ENCODE measurements around the gene KAT5.
"Not testable (repeated sequence)": the region's sequence is repeated elsewhere in the genome, so short reads cannot be mapped to it uniquely, and the experiment has no call there.

GRCh38 chr11:65707002-65707401 lies 5.0 kb upstream of the KAT5 start:
- TF ChIP-seq, protein P1, sequence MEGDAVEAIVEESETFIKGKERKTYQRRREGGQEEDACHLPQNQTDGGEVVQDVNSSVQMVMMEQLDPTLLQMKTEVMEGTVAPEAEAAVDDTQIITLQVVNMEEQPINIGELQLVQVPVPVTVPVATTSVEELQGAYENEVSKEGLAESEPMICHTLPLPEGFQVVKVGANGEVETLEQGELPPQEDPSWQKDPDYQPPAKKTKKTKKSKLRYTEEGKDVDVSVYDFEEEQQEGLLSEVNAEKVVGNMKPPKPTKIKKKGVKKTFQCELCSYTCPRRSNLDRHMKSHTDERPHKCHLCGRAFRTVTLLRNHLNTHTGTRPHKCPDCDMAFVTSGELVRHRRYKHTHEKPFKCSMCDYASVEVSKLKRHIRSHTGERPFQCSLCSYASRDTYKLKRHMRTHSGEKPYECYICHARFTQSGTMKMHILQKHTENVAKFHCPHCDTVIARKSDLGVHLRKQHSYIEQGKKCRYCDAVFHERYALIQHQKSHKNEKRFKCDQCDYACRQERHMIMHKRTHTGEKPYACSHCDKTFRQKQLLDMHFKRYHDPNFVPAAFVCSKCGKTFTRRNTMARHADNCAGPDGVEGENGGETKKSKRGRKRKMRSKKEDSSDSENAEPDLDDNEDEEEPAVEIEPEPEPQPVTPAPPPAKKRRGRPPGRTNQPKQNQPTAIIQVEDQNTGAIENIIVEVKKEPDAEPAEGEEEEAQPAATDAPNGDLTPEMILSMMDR (IDR thresholded peaks at IDR 0.05): not testable (repeated sequence)
- not testable (repeated sequence) for TF ChIP-seq EZH2 (IDR thresholded peaks at IDR 0.05; ENCODE audit: borderline replicate concordance, insufficient read depth, low read depth, low read length, poor library complexity, severe bottlenecking)

Data from B cell (primary cell).